HepG2 (cell line): ENCODE data around the gene TIMP3. TPM values are rescaled to one million over a fixed set of nuclear protein-coding genes. Genes with fewer than 3 reads are reported as not detected.

Experiments used
- KDM5A ChIP-seq: fragments of 200-600 bp; sonication (generic); IDR thresholded peaks from 2 replicates; pipeline ENCODE4 v1.7.0; 2018; ENCODE audit warnings: antibody characterized with exemption, mild to moderate bottlenecking, low read length, borderline replicate concordance
- SETDB1 ChIP-seq: sonication (generic); formaldehyde crosslinking; IDR thresholded peaks from 2 replicates; pipeline ENCODE4 v1.5.1; 2020; ENCODE audit warnings: missing genetic modification reagents, mild to moderate bottlenecking, borderline replicate concordance
- SMARCC2 ChIP-seq: fragments of 450-650 bp; IDR thresholded peaks from 2 replicates; pipeline ENCODE4 v1.6.1; 2017; ENCODE audit warnings: antibody characterized with exemption, mild to moderate bottlenecking
- ZBTB7B ChIP-seq: sonication (generic); formaldehyde crosslinking; IDR thresholded peaks from 2 replicates; pipeline ENCODE4 v1.4.0; 2020; ENCODE audit warnings: missing genetic modification reagents
- ZNF207 ChIP-seq: fragments of 450-650 bp; IDR thresholded peaks from 2 replicates; pipeline ENCODE4 v1.6.1; 2016; ENCODE audit warnings: antibody characterized with exemption, borderline replicate concordance
- ZNF383 ChIP-seq: sonication (generic); formaldehyde crosslinking; IDR thresholded peaks from 2 replicates; pipeline ENCODE4 v1.4.0; 2020; ENCODE audit warnings: missing genetic modification reagents, mild to moderate bottlenecking, borderline replicate concordance
- ZNF629 ChIP-seq: sonication (generic); formaldehyde crosslinking; conservative IDR thresholded peaks from 2 replicates; pipeline ENCODE4 v1.5.0; 2020; ENCODE audit warnings: missing genetic modification reagents
- ZNF768 ChIP-seq: sonication (generic); formaldehyde crosslinking; IDR thresholded peaks from 2 replicates; pipeline ENCODE4 v1.4.0; 2020; ENCODE audit warnings: missing genetic modification reagents
- ZNF816 ChIP-seq: sonication (generic); formaldehyde crosslinking; IDR thresholded peaks from 2 replicates; pipeline ENCODE4 v1.8.0; 2022; ENCODE audit warnings: missing genetic modification reagents, mild to moderate bottlenecking, borderline replicate concordance
- ZSCAN12 ChIP-seq: sonication (generic); formaldehyde crosslinking; IDR thresholded peaks from 2 replicates; pipeline ENCODE4 v1.9.0; 2021; ENCODE audit warnings: mild to moderate bottlenecking, missing genetic modification reagents
- polyA plus RNA-seq, 8 experiments: library from polyadenylated mRNA; depleted of rRNA in 3 of 8; stranded (reverse) in 7 of 8; unstranded in 1 of 8; fragments of >200 nt; fragmentation: Illumina TruSeq in 4 of 8; extraction: Trizol in 4 of 8; gene quantifications; 2 replicates each; pipeline versions ENCODE4 v1.2.1 to v1.2.3, GENCODE V29; 2011 to 2016; ENCODE audit warnings: low read depth in 4 of 8, missing spikeins in 1 of 8, mixed read lengths in 1 of 8; ENCODE audit not compliant: insufficient read depth in 1 of 8
- total RNA-seq, 5 experiments: library from RNA; depleted of rRNA; stranded (reverse); fragments of >200 nt; fragmentation: Illumina TruSeq; extraction: Trizol; gene quantifications; 2 replicates each; pipeline ENCODE4 v1.2.3, GENCODE V29; 2016; ENCODE audit warnings: low read depth in 1 of 5
- TF ChIP-seq, protein P1 (sequence below): sonication (generic); formaldehyde crosslinking; IDR thresholded peaks from 2 replicates; pipeline ENCODE4 v1.9.0; 2021; ENCODE audit warnings: mild to moderate bottlenecking, missing genetic modification reagents
- TF ChIP-seq, protein P2 (sequence below): sonication (generic); formaldehyde crosslinking; IDR thresholded peaks from 2 replicates; pipeline ENCODE4 v1.4.0; 2020; ENCODE audit warnings: missing genetic modification reagents
- TF ChIP-seq, protein P3 (sequence below): sonication (generic); formaldehyde crosslinking; IDR thresholded peaks from 2 replicates; pipeline ENCODE4 v1.4.0; 2020; ENCODE audit warnings: low read depth, missing genetic modification reagents
- TF ChIP-seq, protein P4 (sequence below): sonication (generic); formaldehyde crosslinking; IDR thresholded peaks from 2 replicates; pipeline ENCODE4 v1.5.1; 2020; ENCODE audit warnings: missing genetic modification reagents, mild to moderate bottlenecking, borderline replicate concordance

TIMP3 gene
- total and polyA plus RNA-seq, 2 of the 13 experiments (the other 11 are each of a cell fraction or from before 2014, with no cell fraction given): 57.3 to 86.6 TPM

DNA sequence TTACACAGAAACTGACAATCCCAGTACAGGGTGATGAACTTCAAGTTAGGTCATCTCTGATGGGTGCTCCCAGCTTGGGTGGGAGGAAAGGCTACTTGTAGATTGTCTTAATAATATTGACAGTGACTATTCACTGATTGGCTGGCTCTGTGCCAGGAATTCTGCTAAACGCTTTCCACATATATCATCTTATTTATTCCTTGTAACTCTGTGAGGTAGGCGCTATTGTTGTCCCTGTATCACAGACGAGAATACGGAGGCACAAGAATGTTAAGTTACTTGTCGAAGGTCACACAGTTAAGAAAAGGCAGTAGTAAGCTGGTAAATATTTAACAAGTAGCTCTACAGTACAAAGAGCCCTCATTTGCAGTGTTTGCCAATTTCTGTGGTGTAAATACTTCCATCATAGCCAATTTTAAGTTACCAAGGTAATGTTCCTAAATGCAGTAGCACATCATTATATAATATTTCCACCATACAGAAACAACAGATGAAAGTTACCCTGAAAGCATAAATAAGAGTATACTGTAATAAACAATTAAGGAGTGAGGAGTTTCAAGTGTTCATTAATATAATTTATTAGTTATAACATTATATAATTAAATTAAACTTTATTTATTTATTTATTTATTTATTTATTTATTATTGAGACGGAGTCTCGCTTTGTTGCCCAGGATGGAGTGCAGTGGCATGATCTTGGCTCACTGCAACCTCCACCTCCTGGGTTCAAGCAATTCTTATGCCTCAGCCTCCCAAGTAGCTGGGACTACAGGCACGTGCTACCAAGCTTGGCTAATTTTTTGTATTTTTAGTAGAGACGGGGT, 11.5 kb upstream of the TIMP3 start (continued):
- TF ChIP-seq, protein P1, sequence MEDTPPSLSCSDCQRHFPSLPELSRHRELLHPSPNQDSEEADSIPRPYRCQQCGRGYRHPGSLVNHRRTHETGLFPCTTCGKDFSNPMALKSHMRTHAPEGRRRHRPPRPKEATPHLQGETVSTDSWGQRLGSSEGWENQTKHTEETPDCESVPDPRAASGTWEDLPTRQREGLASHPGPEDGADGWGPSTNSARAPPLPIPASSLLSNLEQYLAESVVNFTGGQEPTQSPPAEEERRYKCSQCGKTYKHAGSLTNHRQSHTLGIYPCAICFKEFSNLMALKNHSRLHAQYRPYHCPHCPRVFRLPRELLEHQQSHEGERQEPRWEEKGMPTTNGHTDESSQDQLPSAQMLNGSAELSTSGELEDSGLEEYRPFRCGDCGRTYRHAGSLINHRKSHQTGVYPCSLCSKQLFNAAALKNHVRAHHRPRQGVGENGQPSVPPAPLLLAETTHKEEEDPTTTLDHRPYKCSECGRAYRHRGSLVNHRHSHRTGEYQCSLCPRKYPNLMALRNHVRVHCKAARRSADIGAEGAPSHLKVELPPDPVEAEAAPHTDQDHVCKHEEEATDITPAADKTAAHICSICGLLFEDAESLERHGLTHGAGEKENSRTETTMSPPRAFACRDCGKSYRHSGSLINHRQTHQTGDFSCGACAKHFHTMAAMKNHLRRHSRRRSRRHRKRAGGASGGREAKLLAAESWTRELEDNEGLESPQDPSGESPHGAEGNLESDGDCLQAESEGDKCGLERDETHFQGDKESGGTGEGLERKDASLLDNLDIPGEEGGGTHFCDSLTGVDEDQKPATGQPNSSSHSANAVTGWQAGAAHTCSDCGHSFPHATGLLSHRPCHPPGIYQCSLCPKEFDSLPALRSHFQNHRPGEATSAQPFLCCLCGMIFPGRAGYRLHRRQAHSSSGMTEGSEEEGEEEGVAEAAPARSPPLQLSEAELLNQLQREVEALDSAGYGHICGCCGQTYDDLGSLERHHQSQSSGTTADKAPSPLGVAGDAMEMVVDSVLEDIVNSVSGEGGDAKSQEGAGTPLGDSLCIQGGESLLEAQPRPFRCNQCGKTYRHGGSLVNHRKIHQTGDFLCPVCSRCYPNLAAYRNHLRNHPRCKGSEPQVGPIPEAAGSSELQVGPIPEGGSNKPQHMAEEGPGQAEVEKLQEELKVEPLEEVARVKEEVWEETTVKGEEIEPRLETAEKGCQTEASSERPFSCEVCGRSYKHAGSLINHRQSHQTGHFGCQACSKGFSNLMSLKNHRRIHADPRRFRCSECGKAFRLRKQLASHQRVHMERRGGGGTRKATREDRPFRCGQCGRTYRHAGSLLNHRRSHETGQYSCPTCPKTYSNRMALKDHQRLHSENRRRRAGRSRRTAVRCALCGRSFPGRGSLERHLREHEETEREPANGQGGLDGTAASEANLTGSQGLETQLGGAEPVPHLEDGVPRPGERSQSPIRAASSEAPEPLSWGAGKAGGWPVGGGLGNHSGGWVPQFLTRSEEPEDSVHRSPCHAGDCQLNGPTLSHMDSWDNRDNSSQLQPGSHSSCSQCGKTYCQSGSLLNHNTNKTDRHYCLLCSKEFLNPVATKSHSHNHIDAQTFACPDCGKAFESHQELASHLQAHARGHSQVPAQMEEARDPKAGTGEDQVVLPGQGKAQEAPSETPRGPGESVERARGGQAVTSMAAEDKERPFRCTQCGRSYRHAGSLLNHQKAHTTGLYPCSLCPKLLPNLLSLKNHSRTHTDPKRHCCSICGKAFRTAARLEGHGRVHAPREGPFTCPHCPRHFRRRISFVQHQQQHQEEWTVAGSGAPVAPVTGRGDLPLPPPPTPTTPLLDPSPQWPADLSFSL: no peak
- TF ChIP-seq, protein P2, sequence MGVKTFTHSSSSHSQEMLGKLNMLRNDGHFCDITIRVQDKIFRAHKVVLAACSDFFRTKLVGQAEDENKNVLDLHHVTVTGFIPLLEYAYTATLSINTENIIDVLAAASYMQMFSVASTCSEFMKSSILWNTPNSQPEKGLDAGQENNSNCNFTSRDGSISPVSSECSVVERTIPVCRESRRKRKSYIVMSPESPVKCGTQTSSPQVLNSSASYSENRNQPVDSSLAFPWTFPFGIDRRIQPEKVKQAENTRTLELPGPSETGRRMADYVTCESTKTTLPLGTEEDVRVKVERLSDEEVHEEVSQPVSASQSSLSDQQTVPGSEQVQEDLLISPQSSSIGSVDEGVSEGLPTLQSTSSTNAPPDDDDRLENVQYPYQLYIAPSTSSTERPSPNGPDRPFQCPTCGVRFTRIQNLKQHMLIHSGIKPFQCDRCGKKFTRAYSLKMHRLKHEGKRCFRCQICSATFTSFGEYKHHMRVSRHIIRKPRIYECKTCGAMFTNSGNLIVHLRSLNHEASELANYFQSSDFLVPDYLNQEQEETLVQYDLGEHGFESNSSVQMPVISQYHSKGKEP (CRISPR knock-in tag): no peak
- no peak for TF ChIP-seq KDM5A
- TF ChIP-seq SMARCC2: no peak
- TF ChIP-seq ZNF768 (CRISPR knock-in tag): no peak
- no peak for TF ChIP-seq ZNF207
- no peak for TF ChIP-seq ZSCAN12
- no peak for TF ChIP-seq ZNF816 (CRISPR knock-in tag)
- TF ChIP-seq, protein P3, sequence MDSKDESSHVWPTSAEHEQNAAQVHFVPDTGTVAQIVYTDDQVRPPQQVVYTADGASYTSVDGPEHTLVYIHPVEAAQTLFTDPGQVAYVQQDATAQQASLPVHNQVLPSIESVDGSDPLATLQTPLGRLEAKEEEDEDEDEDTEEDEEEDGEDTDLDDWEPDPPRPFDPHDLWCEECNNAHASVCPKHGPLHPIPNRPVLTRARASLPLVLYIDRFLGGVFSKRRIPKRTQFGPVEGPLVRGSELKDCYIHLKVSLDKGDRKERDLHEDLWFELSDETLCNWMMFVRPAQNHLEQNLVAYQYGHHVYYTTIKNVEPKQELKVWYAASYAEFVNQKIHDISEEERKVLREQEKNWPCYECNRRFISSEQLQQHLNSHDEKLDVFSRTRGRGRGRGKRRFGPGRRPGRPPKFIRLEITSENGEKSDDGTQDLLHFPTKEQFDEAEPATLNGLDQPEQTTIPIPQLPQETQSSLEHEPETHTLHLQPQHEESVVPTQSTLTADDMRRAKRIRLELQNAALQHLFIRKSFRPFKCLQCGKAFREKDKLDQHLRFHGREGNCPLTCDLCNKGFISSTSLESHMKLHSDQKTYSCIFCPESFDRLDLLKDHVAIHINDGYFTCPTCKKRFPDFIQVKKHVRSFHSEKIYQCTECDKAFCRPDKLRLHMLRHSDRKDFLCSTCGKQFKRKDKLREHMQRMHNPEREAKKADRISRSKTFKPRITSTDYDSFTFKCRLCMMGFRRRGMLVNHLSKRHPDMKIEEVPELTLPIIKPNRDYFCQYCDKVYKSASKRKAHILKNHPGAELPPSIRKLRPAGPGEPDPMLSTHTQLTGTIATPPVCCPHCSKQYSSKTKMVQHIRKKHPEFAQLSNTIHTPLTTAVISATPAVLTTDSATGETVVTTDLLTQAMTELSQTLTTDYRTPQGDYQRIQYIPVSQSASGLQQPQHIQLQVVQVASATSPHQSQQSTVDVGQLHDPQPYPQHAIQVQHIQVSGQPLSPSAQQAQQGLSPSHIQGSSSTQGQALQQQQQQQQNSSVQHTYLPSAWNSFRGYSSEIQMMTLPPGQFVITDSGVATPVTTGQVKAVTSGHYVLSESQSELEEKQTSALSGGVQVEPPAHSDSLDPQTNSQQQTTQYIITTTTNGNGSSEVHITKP (CRISPR knock-in tag): no peak
- TF ChIP-seq, protein P4, sequence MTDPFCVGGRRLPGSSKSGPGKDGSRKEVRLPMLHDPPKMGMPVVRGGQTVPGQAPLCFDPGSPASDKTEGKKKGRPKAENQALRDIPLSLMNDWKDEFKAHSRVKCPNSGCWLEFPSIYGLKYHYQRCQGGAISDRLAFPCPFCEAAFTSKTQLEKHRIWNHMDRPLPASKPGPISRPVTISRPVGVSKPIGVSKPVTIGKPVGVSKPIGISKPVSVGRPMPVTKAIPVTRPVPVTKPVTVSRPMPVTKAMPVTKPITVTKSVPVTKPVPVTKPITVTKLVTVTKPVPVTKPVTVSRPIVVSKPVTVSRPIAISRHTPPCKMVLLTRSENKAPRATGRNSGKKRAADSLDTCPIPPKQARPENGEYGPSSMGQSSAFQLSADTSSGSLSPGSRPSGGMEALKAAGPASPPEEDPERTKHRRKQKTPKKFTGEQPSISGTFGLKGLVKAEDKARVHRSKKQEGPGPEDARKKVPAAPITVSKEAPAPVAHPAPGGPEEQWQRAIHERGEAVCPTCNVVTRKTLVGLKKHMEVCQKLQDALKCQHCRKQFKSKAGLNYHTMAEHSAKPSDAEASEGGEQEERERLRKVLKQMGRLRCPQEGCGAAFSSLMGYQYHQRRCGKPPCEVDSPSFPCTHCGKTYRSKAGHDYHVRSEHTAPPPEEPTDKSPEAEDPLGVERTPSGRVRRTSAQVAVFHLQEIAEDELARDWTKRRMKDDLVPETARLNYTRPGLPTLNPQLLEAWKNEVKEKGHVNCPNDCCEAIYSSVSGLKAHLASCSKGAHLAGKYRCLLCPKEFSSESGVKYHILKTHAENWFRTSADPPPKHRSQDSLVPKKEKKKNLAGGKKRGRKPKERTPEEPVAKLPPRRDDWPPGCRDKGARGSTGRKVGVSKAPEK (CRISPR knock-in tag): no peak
- peak; percentile 72 for TF ChIP-seq ZNF629 (CRISPR knock-in tag)
- TF ChIP-seq ZBTB7B: no peak
- TF ChIP-seq ZNF383 (CRISPR knock-in tag): no peak
- TF ChIP-seq SETDB1: no peak
